Retinal pigment epithelial cell (primary cell): ENCODE data around the gene SLC35B1.

ENCODE experiments used
- DNase-seq: peaks from one replicate; pipeline ENCODE4 v3.0.0-alpha.2; 2010; ENCODE audit warnings: low read depth
- H3K4me3 ChIP-seq: 2 replicates; pipeline ENCODE4 v1.5.1; 2011; ENCODE audit warnings: mild to moderate bottlenecking, low read length, control low read depth, moderate library complexity
- TF ChIP-seq, protein P1 (sequence below): conservative IDR thresholded peaks from 2 replicates; pipeline ENCODE4 v1.5.1; 2011; ENCODE audit warnings: low read depth, low read length, control low read depth, inconsistent platforms

Gene SLC35B1

DNA sequence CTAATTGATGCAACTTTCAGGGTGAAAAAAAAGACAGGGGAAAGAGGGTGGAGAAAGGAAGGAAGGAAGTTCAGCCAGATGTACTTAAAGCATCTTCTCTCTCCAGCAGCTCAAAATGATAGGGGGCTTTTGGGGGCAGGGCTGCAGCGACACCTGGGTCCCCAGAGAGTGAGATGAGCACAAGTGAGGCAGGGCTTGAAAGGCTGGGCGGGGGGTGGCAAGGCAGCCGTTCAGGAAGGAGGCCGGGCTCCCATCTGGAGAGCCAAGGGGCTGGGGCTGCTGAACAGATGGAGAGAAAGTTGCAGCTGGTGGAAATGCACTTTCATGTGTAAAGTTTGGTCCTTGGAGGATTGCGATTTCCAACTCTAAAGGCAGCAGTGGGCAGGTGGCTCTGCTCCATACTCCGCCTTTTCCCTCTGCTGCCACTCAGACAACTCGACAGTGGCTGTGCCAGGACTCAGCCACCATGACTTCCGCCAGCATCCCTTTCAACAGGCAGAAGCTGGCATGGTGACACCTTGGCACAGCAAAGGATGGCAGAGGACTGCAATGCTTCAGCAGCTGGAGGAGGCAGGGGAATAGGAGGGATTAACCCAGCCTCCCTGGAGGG is 7.7 kb downstream of the SLC35B1 start:
- no peak overlapping the region for H3K4me3 ChIP-seq
- TF ChIP-seq, protein P1, sequence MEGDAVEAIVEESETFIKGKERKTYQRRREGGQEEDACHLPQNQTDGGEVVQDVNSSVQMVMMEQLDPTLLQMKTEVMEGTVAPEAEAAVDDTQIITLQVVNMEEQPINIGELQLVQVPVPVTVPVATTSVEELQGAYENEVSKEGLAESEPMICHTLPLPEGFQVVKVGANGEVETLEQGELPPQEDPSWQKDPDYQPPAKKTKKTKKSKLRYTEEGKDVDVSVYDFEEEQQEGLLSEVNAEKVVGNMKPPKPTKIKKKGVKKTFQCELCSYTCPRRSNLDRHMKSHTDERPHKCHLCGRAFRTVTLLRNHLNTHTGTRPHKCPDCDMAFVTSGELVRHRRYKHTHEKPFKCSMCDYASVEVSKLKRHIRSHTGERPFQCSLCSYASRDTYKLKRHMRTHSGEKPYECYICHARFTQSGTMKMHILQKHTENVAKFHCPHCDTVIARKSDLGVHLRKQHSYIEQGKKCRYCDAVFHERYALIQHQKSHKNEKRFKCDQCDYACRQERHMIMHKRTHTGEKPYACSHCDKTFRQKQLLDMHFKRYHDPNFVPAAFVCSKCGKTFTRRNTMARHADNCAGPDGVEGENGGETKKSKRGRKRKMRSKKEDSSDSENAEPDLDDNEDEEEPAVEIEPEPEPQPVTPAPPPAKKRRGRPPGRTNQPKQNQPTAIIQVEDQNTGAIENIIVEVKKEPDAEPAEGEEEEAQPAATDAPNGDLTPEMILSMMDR, result no peak
- no peak for DNase-seq

DNA sequence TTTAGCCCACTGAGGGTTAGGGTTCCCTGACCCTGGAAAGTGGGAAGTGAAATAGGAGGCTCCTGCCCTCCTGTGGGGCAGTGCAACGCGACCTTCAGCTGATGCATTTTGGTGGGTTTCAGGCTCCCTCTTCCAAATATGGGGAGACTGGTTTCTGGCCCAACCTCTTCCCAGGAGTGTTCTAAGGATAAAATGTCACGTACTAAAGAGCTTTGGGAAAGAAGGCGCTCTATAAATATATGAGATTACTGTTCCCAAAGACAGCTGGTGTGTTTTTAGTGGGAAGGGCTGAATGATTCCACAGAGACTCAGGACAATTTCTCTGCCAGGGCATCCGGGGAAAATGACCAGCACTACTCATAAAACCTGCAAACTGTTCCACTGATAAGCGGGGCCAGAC is 9.8 kb downstream of the SLC35B1 start:
- no peak for DNase-seq
- no peak overlapping the region for H3K4me3 ChIP-seq
- TF ChIP-seq, protein P1, result no peak

DNA sequence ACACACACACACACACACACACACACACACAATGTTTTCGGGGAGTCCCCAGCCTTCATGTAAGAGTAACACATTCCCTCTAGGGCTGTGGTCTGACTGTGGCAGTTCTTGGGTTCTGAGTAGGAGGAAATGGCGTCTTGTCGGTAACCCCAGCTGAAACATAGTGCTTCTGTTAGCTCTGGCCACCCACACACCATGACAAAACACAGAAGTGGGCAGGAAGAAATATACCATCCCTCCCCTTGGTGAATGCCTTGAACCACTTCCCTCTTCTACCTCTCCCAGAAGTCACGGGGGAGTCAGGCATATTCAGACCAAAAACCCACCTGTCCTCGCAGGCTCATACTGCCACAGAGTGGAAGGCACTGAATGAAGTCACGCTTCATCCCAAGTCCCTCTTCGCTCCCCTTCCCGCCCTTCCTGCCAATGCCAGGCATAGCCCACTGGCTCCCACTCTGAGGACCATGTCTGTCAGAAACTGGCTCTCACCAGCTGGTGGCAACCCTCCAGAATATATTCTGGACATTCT is 11.5 kb downstream of the SLC35B1 start:
- no peak for DNase-seq
- TF ChIP-seq, protein P1, result no peak
- H3K4me3 ChIP-seq, result no peak overlapping the region

DNA sequence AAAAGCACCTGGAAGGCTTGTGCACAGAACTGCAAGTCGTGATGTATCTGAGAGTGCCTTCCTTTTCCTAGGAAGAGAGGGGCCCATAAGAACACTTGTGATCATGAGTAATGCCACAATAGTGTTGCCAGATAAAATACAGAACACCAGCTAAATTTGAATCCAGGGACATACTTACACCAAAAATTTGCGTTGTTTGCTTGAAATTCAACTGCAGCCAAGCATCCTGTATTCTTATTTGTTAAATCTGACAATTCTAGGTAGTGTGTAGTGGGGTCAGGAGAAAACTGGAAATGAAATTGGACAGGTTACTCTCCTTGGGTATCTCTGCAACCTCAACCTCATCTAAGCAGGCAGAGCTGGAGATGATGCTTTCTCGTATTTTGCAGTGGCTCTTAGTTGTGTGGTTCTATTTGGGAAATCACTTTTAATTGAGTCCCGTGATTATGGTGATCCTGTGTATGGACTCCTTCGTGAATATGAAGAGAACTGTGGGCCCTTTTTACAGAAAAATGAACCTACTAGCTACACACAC is 12.0 kb downstream of the SLC35B1 start:
- H3K4me3 ChIP-seq, result no peak overlapping the region
- no peak for DNase-seq
- TF ChIP-seq, protein P1, result no peak

DNA sequence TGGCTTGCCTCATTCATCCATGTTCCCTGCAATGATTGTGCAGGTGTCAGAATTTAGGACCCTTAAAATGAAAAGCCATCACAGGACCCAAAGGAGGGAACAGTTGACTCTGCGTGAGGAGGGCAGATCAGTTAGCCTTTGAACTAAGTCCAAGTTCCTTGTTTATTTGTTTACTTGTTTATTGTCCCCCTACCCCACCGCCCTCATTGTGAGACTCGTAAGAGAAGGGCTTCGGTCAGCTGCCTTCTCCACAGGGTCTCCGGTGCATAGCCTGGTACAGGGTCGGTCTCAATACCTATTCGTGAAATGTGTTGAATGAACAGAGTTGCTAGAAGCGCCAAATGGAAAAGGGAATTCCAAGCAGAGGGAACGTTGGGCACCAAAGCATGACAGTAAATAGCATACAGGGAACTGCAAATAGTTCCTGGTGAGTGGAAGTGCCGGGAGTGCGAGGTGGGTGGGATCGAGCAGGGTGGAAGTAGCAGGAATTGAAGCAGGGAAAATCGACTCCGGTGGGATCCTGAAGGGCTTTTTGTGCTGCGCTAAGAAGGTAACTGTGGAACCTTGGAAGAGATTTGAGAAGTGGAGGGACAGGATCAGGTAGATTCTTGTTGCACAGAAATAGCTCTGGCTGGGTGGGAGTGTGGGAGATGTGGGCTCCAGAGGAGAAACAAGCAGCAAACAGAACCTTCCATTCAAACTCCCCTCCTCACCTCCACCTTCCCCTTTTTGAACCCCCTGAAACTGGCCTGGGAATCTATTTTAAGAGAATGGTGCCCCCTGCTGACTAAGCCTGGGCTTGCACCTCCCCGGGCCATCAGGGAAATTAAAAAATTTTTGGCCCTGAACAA is 12.7 kb downstream of the SLC35B1 start:
- H3K4me3 ChIP-seq, result no peak overlapping the region
- DNase-seq, result no peak
- TF ChIP-seq, protein P1, result peak; percentile 88

DNA sequence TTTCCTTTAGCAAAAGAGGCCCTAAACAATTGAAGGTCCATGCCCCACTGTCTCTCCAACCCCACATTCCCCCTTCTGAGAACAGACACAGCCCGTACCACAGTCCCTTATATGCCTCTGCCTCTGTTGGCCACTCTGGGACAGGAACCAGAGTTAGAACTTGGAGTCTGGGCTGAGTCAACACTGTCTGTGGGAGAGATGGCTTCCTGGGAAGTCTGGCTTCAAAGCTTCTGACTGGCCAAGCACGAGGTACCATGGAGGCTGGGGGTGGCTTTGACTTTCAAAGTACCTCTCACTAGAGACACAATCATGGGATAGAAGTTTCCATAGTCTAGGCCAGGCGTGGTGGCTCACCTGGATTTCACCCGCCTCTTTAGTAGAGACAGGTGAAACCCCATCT is 15.0 kb downstream of the SLC35B1 start:
- no peak overlapping the region for H3K4me3 ChIP-seq
- no peak for DNase-seq
- TF ChIP-seq, protein P1, result no peak
